ENCODE measurements around the gene PER2. TPM values are rescaled to one million over a fixed set of nuclear protein-coding genes. Genes with fewer than 3 reads are reported as not detected.
A peak's percentile ranks its signal among the peaks of the same experiment; 100 is the strongest.
"Not testable (repeated sequence)": the region's sequence is repeated elsewhere in the genome, so short reads cannot be mapped to it uniquely, and the experiment has no call there.

Gene PER2
- total RNA-seq = 1.1 and 1.2 TPM in 2 replicates

- DNase-seq (ENCODE audit: low read depth in 2 of 2) = peak; percentile 80 to 82
Measured at GRCh38 chr2:238287737-238288649, at the start of gene PER2. PER2 (minus strand) TSS chr2:238288610; CDS start chr2:238277936, 10,674 bp downstream.

GRCh38 chr2:238337846-238338245, 49.4 kb upstream of the PER2 start:
- DNase-seq (ENCODE audit: low read depth in 2 of 2) = no peak

- DNase-seq (ENCODE audit: low read depth in 2 of 2) = no peak
Measured at GRCh38 chr2:238336793-238337444, 48.5 kb upstream of the PER2 start.

- no peak for DNase-seq (ENCODE audit: low read depth in 2 of 2)
Measured at GRCh38 chr2:238336151-238336550, 47.7 kb upstream of the PER2 start.

GRCh38 chr2:238335591-238335990, 47.2 kb upstream of the PER2 start:
- not testable (repeated sequence) for DNase-seq (ENCODE audit: low read depth in 2 of 2)

- DNase-seq (ENCODE audit: low read depth in 2 of 2) = no peak
Measured at GRCh38 chr2:238334885-238335284, 46.5 kb upstream of the PER2 start.

GRCh38 chr2:238331916-238332315, 43.5 kb upstream of the PER2 start:
- DNase-seq (ENCODE audit: low read depth in 2 of 2) = no peak

- no peak for DNase-seq (ENCODE audit: low read depth in 2 of 2)
Measured at GRCh38 chr2:238330391-238330790, 42.0 kb upstream of the PER2 start.

GRCh38 chr2:238327751-238328150, 39.3 kb upstream of the PER2 start:
- DNase-seq (ENCODE audit: low read depth in 2 of 2) = no peak

GRCh38 chr2:238326801-238327365, 38.5 kb upstream of the PER2 start:
- DNase-seq (ENCODE audit: low read depth in 2 of 2) = no peak

- DNase-seq (ENCODE audit: low read depth in 2 of 2) = no peak
Measured at GRCh38 chr2:238325694-238326093, 37.3 kb upstream of the PER2 start.

- not testable (repeated sequence) for DNase-seq (ENCODE audit: low read depth in 2 of 2)
Measured at GRCh38 chr2:238324248-238324647, 35.8 kb upstream of the PER2 start.

- no peak for DNase-seq (ENCODE audit: low read depth in 2 of 2)
Measured at GRCh38 chr2:238322001-238322411, 33.6 kb upstream of the PER2 start.

- DNase-seq (ENCODE audit: low read depth in 2 of 2) = no peak
Measured at GRCh38 chr2:238321467-238321866, 33.1 kb upstream of the PER2 start.

GRCh38 chr2:238320648-238321281, 32.4 kb upstream of the PER2 start:
- DNase-seq (ENCODE audit: low read depth in 2 of 2) = peak in 1 of 2 donors; percentile 10

GRCh38 chr2:238320246-238320647, 31.8 kb upstream of the PER2 start, which contains the start of gene TRAF3IP1:
TRAF3IP1 (plus strand) TSS chr2:238320518; CDS start chr2:238320663, 145 bp downstream.
- peak; percentile 93 to 95 for DNase-seq (ENCODE audit: low read depth in 2 of 2)

- DNase-seq (ENCODE audit: low read depth in 2 of 2) = no peak
Measured at GRCh38 chr2:238315031-238315595, 26.7 kb upstream of the PER2 start.

- no peak for DNase-seq (ENCODE audit: low read depth in 2 of 2)
Measured at GRCh38 chr2:238314576-238314975, 26.2 kb upstream of the PER2 start.

GRCh38 chr2:238313991-238314350, 25.6 kb upstream of the PER2 start:
- no peak for DNase-seq (ENCODE audit: low read depth in 2 of 2)

- DNase-seq (ENCODE audit: low read depth in 2 of 2) = no peak
Measured at GRCh38 chr2:238313289-238313990, 25.0 kb upstream of the PER2 start.

- not testable (repeated sequence) for DNase-seq (ENCODE audit: low read depth in 2 of 2)
Measured at GRCh38 chr2:238310721-238311120, 22.3 kb upstream of the PER2 start.
